CD4-positive, alpha-beta T cell treated with Interferon gamma for 1 hour (primary cell): ENCODE data around the gene CNPY3.

Experiments used
- DNase-seq: peaks from one replicate; pipeline ENCODE4 v3.0.0-alpha.2; 2020

CNPY3 gene

GRCh38 chr6:42984924-42985475 is 55.7 kb downstream of the CNPY3 start:
- DNase-seq, result no peak

DNA sequence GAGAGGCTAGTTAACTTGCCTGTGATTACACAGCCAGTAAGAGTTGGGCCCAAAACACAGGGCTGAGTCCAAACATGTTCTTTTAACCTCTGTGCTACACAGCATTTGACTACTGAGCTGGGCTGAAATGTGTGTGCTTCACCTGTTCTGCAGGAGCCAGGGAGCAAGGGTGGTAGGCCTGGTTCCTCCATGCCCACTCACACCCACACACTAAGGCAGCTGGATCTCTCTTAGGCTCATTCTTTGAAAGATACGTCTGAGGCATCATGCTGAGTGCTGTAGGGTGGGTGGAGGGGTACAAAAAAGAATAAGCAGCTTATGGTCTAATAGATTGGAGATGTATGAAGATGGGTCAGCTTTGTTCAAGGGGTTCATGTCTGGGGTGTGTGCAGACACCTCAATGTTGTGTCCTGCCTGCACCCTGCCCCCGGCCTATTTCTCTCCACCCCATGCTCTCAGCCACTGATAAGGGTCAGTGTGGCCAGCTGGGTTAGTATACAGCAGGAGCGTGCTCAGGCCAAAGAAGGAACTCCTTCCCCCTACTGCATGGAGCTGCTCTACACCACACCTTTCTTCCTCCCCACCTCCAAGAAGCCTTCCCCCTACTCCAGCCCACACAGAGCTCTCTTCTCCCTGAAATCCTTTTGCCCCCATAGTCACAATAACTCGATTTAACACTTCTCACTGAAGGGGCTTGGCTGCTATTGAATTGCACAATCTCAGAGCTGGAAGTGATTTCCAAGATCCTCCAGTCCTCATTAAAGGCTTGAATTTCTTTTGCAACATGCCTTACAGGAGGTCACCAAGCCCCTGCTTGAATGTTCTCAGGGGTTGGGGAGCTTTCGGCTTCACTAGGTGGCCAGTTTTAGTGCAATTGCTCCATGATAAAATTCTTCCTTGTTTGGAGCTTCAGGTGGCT is 58.5 kb downstream of the CNPY3 start:
- no peak for DNase-seq

DNA sequence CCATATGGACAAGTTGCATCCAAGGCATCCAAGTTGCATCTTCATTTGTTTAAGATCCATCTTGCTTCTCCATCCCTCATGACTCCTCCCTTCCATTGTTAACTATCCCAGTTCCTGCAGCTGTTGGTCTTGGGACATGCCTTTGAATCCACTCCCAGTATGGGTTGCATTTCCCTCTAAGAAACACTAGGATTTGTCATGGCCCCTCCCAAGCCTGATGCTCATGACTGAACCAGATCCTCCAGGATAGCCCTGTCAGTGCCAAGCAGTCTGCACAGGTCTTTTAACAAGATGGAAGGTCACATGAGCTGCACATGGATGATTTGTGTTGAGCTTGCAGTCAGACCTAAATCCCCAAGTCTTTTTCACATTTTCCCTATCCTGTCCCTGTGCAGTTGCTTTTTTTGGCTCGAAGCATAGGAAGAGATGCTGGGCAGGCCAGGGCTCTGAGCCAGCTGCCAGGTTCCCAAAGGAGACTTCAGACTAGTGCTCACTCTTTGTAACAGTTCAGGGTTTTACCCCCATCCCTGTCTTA is 59.3 kb downstream of the CNPY3 start:
- DNase-seq, result no peak
